Measurements from ENCODE around the gene HS6ST2.

DNA sequence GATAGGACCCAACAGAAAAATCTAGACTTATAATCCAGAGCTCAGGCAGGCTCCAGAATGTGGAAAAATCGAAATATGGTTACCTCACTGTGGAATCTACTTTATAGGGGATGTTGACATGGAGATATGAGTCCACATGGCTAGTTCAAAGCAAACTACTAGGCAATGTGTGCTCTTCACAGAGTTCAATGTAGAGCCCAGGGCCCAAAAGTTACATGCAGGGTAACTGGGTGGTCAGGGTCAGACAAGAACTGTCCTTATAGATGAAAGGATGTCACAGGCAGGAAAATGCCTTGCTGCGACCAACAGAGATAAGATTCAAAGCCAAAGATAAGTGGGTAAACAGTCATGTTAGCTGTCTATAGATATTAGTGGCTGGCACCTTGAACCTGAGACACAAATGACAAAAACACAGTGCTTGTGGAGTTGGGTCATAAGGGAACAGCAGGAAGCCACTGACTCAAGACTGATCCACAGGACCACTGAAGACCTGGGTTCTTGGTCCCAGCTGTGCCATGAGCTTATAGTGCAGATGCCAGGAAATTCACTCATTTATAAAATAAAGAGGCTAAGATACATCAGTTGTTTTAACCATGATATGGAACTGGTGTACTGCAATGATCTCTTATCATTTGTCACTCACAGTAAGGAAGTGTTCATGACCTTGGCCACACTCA is 367.9 kb downstream of the HS6ST2 start:
- TF ChIP-seq CTCF (conservative IDR thresholded peaks at IDR 0.05; ENCODE audit: low read depth, low read length) (no peak), EZH2 (IDR thresholded peaks at IDR 0.05; ENCODE audit: low read length, unreplicated experiment) (no peak), EZH2phosphoT487 (IDR thresholded peaks at IDR 0.05; ENCODE audit: borderline replicate concordance, low read length) (no peak)
